Fibroblast of lung (primary cell): ENCODE measurements around the gene SEC16A.

Experiments used
- EZH2 ChIP-seq: IDR thresholded peaks from 2 replicates; pipeline ENCODE4 v1.5.1; 2012; ENCODE audit warnings: low read length, control low read depth, mild to moderate bottlenecking; ENCODE audit errors: missing control alignments
- TF ChIP-seq, protein P1 (sequence below), 2 donors: IDR thresholded peaks in 1 of 2; conservative IDR thresholded peaks in 1 of 2; 1 replicate in 1 of 2; 2 replicates in 1 of 2; pipeline ENCODE4 v1.5.1; 2011 to 2012; ENCODE audit warnings: low read length in 2 of 2, control low read depth in 1 of 2, inconsistent platforms in 1 of 2, low read depth in 1 of 2, mild to moderate bottlenecking in 1 of 2

DNA sequence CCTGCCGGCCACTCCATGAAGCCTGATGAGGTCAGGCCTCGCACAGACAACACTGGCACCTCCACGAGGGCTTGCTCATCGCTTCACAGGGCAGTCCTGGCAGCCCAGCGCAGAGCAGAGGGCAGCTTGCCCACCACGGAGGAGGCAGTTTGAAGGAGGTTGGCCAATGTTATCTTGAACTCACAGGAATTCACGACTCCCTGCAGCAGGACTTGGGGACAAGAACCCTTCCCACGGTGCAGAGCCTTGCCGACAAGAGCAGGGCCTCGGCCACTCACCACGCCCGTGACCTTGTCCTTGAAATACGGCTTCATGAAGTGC is 87.9 kb downstream of the SEC16A start:
- TF ChIP-seq, protein P1, sequence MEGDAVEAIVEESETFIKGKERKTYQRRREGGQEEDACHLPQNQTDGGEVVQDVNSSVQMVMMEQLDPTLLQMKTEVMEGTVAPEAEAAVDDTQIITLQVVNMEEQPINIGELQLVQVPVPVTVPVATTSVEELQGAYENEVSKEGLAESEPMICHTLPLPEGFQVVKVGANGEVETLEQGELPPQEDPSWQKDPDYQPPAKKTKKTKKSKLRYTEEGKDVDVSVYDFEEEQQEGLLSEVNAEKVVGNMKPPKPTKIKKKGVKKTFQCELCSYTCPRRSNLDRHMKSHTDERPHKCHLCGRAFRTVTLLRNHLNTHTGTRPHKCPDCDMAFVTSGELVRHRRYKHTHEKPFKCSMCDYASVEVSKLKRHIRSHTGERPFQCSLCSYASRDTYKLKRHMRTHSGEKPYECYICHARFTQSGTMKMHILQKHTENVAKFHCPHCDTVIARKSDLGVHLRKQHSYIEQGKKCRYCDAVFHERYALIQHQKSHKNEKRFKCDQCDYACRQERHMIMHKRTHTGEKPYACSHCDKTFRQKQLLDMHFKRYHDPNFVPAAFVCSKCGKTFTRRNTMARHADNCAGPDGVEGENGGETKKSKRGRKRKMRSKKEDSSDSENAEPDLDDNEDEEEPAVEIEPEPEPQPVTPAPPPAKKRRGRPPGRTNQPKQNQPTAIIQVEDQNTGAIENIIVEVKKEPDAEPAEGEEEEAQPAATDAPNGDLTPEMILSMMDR (conservative IDR thresholded peaks at IDR 0.05 in 1 of 2, IDR thresholded peaks at IDR 0.05 in 1 of 2; ENCODE audit: low read depth in 1 of 2, low read length in 2 of 2): no peak
- TF ChIP-seq EZH2: no peak
